ENCODE measurements around the gene OOSP3.

OOSP3 gene

GRCh38 chr11:59943997-59944714, 65.6 kb downstream of the OOSP3 start:
- Mint-ChIP-seq H3K27ac (no peak overlapping the region), H3K27me3 (no peaks in the 10 kb centered on the region), H3K4me1 (ENCODE audit: low read depth) (peaks cover 7% of the 10 kb centered on the region), H3K4me3 (no peak overlapping the region), H3K9me3 (peaks cover 9% of the 10 kb centered on the region), H3K36me3 (ENCODE audit: low read depth) (no peaks in the 10 kb centered on the region)
- intact Hi-C loops (cut with micrococcal nuclease), result no loop called here

- intact Hi-C loops (cut with micrococcal nuclease), result no loop called here
- Mint-ChIP-seq H3K9me3 (peaks cover 3% of the 10 kb centered on the region), H3K27me3 (no peaks in the 10 kb centered on the region), H3K4me1 (ENCODE audit: low read depth) (peaks cover 2% of the 10 kb centered on the region), H3K4me3 (no peak overlapping the region), H3K27ac (no peak overlapping the region), H3K36me3 (ENCODE audit: low read depth) (no peaks in the 10 kb centered on the region)
Measured at GRCh38 chr11:59944720-59945119, 66.1 kb downstream of the OOSP3 start.
